ENCODE measurements around the gene LAIR2. TPM values are rescaled to one million over a fixed set of nuclear protein-coding genes. Genes with fewer than 3 reads are reported as not detected.

The LAIR2 gene
- total and polyA plus RNA-seq, 2 experiments from 2014 or later = not detected

DNA sequence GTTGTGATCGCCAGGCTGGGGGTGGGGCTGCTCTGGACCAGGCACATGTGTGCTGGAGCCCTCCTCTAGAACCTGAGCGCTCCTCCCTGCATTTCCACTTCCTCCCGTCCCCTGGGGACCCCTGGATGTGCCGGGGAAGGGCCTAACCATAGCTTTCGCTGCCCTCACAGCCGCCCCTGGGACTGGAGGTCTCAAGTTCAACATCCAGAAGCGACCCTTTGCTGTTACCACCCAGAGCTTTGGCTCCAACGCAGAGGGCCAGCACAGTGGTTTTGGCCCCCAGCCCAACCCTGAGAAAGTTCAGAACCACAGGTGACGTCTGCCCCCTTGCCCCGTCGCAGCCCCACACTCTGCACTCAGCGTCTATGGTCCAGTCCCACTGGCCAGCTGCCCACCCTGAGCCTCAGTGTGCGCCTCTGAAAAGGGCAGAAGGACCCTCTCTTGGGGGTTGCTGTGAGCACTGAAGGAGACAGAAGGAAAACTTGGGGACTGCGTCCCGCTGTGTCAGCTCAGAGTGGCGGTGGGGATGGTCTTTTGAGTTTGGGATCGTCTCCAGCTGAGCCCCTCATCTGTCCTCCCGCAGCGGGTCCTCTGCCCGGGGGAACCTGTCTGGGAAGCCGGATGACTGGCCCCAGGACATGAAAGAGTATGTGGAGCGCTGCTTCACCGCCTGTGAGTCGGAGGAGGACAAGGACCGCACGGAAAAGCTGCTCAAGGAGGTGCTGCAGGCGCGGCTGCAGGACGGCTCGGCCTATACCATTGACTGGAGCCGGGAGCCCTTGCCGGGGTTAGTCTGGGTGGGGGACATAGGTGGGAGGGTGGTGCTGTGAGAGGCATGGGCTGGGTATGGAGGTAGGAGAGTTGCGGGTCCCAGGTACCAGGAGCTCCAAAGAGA lies 47.6 kb upstream of the LAIR2 start:
- Histone ChIP-seq H3K9me2 (ENCODE audit: insufficient read depth) (no peaks in the 10 kb centered on the region), H3K79me2 (replicated peaks; ENCODE audit: insufficient read depth) (peaks cover 31% of the 10 kb centered on the region), H2AFZ (no peak overlapping the region), H3K36me3 (ENCODE audit: insufficient read depth) (peaks cover 43% of the 10 kb centered on the region), H3F3A (replicated peaks; ENCODE audit: low read depth) (no peaks in the 10 kb centered on the region), H4K20me1 (replicated peaks; ENCODE audit: insufficient read depth) (peaks cover 31% of the 10 kb centered on the region), H3K27me3 (ENCODE audit: insufficient read depth) (no peaks in the 10 kb centered on the region), H3K4me1 (ENCODE audit: insufficient read depth) (peaks cover 6% of the 10 kb centered on the region), H3K4me3 (no peak overlapping the region), H3K4me2 (no peak overlapping the region), H3K27ac (ENCODE audit: low read depth) (no peak overlapping the region)
- DNase-seq (ENCODE audit: low spot score) (no peak), ATAC-seq (no peak)
- Mint-ChIP-seq H3K27ac (no peak overlapping the region), H3K4me1 (peaks cover 12% of the 10 kb centered on the region), H3K4me3 (no peak overlapping the region), H3K27me3 (ENCODE audit: insufficient read depth, low read depth, poor library complexity) (peaks cover 7% of the 10 kb centered on the region), H3K9me3 (peaks cover under 1% of the 10 kb centered on the region; the same call in 2 of the 3 replicates), H3K36me3 (ENCODE audit: low read depth) (peaks cover 86% of the 10 kb centered on the region)
- no peak for TF ChIP-seq CREB1 (CRISPR knock-in tag; IDR thresholded peaks at IDR 0.05; ENCODE audit: low read depth)
- TF ChIP-seq ZNF114 (CRISPR knock-in tag; IDR thresholded peaks at IDR 0.05) = no peak
- TF ChIP-seq STAT1 (IDR thresholded peaks at IDR 0.05; ENCODE audit: unreplicated experiment) = no peak
- no peak for TF ChIP-seq ZNF462 (CRISPR knock-in tag; IDR thresholded peaks at IDR 0.05)
- TF ChIP-seq EZH2 (IDR thresholded peaks at IDR 0.05; ENCODE audit: low read depth, unreplicated experiment) = no peak
- no peak for TF ChIP-seq NANOG (IDR thresholded peaks at IDR 0.05; ENCODE audit: borderline replicate concordance)
- no peak for TF ChIP-seq JUNB (IDR thresholded peaks at IDR 0.05; ENCODE audit: unreplicated experiment)
- no peak for TF ChIP-seq EZH2phosphoT487 (IDR thresholded peaks at IDR 0.05; ENCODE audit: unreplicated experiment)
- no peak for TF ChIP-seq ZNF331 (CRISPR knock-in tag; IDR thresholded peaks at IDR 0.05; ENCODE audit: low read depth)
